WTC11 (cell line): ENCODE results near the gene DBN1. TPM values are rescaled to one million over a fixed set of nuclear protein-coding genes. Genes with fewer than 3 reads are reported as not detected.

Experiments used
- ATAC-seq: fragments of 200-7000 bp; cut with Tn5 transposase; 2 replicates; pipeline ENCODE4 v1.10.0; 2021; ENCODE audit warnings: mild to moderate bottlenecking, moderate library complexity
- CTCF ChIA-PET: fragments of 300-600 bp; sonication (Branson Sonifier 250); formaldehyde crosslinking; loops from one replicate; lab custom pipeline; 2021; ENCODE audit warnings: antibody characterized with exemption; lab: Charles Lee
- POLR2A ChIA-PET: fragments of 350-600 bp; sonication (Branson Sonifier 250); formaldehyde crosslinking; loops from one replicate; lab custom pipeline; 2021; ENCODE audit warnings: antibody characterized with exemption; lab: Charles Lee
- DNase-seq: peaks from one replicate; pipeline ENCODE4 v3.0.0; 2021; ENCODE audit warnings: low spot score
- H3K27ac Mint-ChIP-seq: 2 replicates; pipeline ENCODE4 v1.8.0; 2021; ENCODE audit warnings: mixed read lengths
- H3K27me3 Mint-ChIP-seq: 2 replicates; pipeline ENCODE4 v1.8.0; 2021; ENCODE audit warnings: low read depth, mild to moderate bottlenecking, moderate library complexity, mixed read lengths
- H3K36me3 Mint-ChIP-seq: 2 replicates; pipeline ENCODE4 v1.8.0; 2021; ENCODE audit warnings: mixed read lengths
- H3K4me1 Mint-ChIP-seq: 2 replicates; pipeline ENCODE4 v1.8.0; 2022; ENCODE audit warnings: mixed read lengths
- H3K4me3 Mint-ChIP-seq: 2 replicates; pipeline ENCODE4 v1.8.0; 2021; ENCODE audit warnings: mild to moderate bottlenecking, moderate library complexity, mixed read lengths
- H3K9me3 Mint-ChIP-seq: 2 replicates; pipeline ENCODE4 v1.8.0; 2021; ENCODE audit warnings: mixed read lengths
- AFF4 ChIP-seq: sonication (generic); formaldehyde crosslinking; IDR thresholded peaks from 2 replicates; pipeline ENCODE4 v1.8.1; 2023; ENCODE audit warnings: mild to moderate bottlenecking, missing genetic modification reagents, borderline replicate concordance
- AR ChIP-seq: fragments of 250-450 bp; sonication (Bioruptor Pico); IDR thresholded peaks from 2 replicates; pipeline ENCODE4 v1.9.0; 2021; ENCODE audit warnings: mild to moderate bottlenecking
- ATF6 ChIP-seq: sonication (generic); formaldehyde crosslinking; IDR thresholded peaks from 2 replicates; pipeline ENCODE4 v1.8.1; 2023; ENCODE audit warnings: mild to moderate bottlenecking, missing genetic modification reagents
- ESRRA ChIP-seq: sonication (generic); formaldehyde crosslinking; IDR thresholded peaks from 2 replicates; pipeline ENCODE4 v1.8.1; 2022; ENCODE audit warnings: mild to moderate bottlenecking, missing genetic modification reagents, borderline replicate concordance
- ETV6 ChIP-seq: sonication (generic); formaldehyde crosslinking; IDR thresholded peaks from 2 replicates; pipeline ENCODE4 v1.8.1; 2022; ENCODE audit warnings: mild to moderate bottlenecking, missing genetic modification reagents
- GTF2I ChIP-seq: fragments of 250-450 bp; sonication (Bioruptor Pico); conservative IDR thresholded peaks from 2 replicates; pipeline ENCODE4 v1.4.0; 2021; ENCODE audit warnings: mild to moderate bottlenecking
- IRF2 ChIP-seq: sonication (generic); formaldehyde crosslinking; IDR thresholded peaks from 2 replicates; pipeline ENCODE4 v1.8.0; 2022; ENCODE audit warnings: low read depth, missing genetic modification reagents, borderline replicate concordance
- STAT6 ChIP-seq: sonication (generic); formaldehyde crosslinking; conservative IDR thresholded peaks from 2 replicates; pipeline ENCODE4 v1.8.1; 2023; ENCODE audit warnings: mild to moderate bottlenecking, low read depth, missing genetic modification reagents, moderate library complexity
- ZNF121 ChIP-seq: sonication (generic); formaldehyde crosslinking; IDR thresholded peaks from 2 replicates; pipeline ENCODE4 v1.8.0; 2023; ENCODE audit warnings: missing genetic modification reagents
- ZNF281 ChIP-seq: sonication (generic); formaldehyde crosslinking; IDR thresholded peaks from 2 replicates; pipeline ENCODE4 v1.8.0; 2023; ENCODE audit warnings: mild to moderate bottlenecking, missing genetic modification reagents
- ZSCAN18 ChIP-seq: fragments of 250-450 bp; sonication (Bioruptor Pico); IDR thresholded peaks from 2 replicates; pipeline ENCODE4 v2.1.2; 2022; ENCODE audit warnings: mild to moderate bottlenecking, moderate library complexity
- total RNA-seq: library from RNA; stranded (reverse); gene quantifications from 3 replicates; pipeline ENCODE4 v1.2.3, GENCODE V29; 2021

The DBN1 gene
- total RNA-seq, 1 experiment from 2014 or later = 288 TPM

- ATAC-seq (no peak), DNase-seq (no peak)
- H3K27me3 Mint-ChIP-seq = no peaks in the 10 kb centered on the region
- POLR2A ChIA-PET = interaction anchor here (1.7 to 2.0 kb wide), 2 partner anchors 10 to 13 kb away, joined by 5 to 8 read pairs; partner anchors contain the start of gene PDLIM7
- no peak overlapping the region for H3K27ac Mint-ChIP-seq
- CTCF ChIA-PET = interaction anchor here (2.5 to 11.2 kb wide), 3 partner anchors 10 to 13 kb away, joined by 19 to 230 read pairs (median 26); partner anchors contain the start of genes DBN1 and PDLIM7
- no peak for TF ChIP-seq ZNF121 (CRISPR knock-in tag)
- no peak for TF ChIP-seq ESRRA
- no peak for TF ChIP-seq ZNF281 (CRISPR knock-in tag)
- no peak for TF ChIP-seq GTF2I (CRISPR knock-in tag)
- TF ChIP-seq ZSCAN18 (CRISPR knock-in tag) = no peak
- no peak for TF ChIP-seq AFF4 (CRISPR knock-in tag)
- TF ChIP-seq IRF2 = no peak
- no peak for TF ChIP-seq ETV6 (CRISPR knock-in tag)
- no peak for TF ChIP-seq STAT6 (CRISPR knock-in tag)
- TF ChIP-seq AR (CRISPR knock-in tag) = no peak
- no peak for TF ChIP-seq ATF6
- H3K36me3 Mint-ChIP-seq = peaks cover 60% of the 10 kb centered on the region
- peaks cover 11% of the 10 kb centered on the region for H3K4me1 Mint-ChIP-seq
- H3K4me3 Mint-ChIP-seq = no peak overlapping the region
- no peaks in the 10 kb centered on the region for H3K9me3 Mint-ChIP-seq
Observed at GRCh38 chr5:177487975-177488374, 14.5 kb upstream of the DBN1 start.
